GM12878 (cell line): ENCODE data around the gene C22orf31. TPM values are rescaled to one million over a fixed set of nuclear protein-coding genes. Genes with fewer than 3 reads are reported as not detected.

Experiments
- ATAC-seq: fragments of 200-7000 bp; cut with Tn5 transposase; 3 replicates; pipeline ENCODE4 v1.9.1; 2020; ENCODE audit warnings: mild to moderate bottlenecking, moderate library complexity
- BruUV-seq: library from RNA; stranded (reverse); fragments of 400-500 nt; replicated peaks from 2 replicates; lab custom pipeline; 2021; lab: Mats Ljungman, UMichigan
- CTCF ChIA-PET: fragments of 300-600 bp; sonication (Branson Sonifier 250); formaldehyde crosslinking; extraction: SDS; loops from one replicate; lab custom pipeline; 2021; ENCODE audit warnings: inconsistent platforms; lab: Yijun Ruan, JAX
- POLR2A ChIA-PET: fragments of 350-600 bp; formaldehyde crosslinking; extraction: SDS; loops from one replicate; lab custom pipeline; 2021; ENCODE audit warnings: inconsistent platforms; lab: Charles Lee
- RAD21 ChIA-PET: fragments of 300-600 bp; sonication (Branson Sonifier 250); formaldehyde crosslinking; loops from one replicate; lab custom pipeline; 2023; ENCODE audit warnings: antibody characterized with exemption; ENCODE audit not compliant: unreplicated experiment; lab: Charles Lee
- SMC1A ChIA-PET: fragments of 300-600 bp; sonication (Branson Sonifier 250); formaldehyde crosslinking; loops from one replicate; lab custom pipeline; 2023; ENCODE audit not compliant: unreplicated experiment, uncharacterized antibody; lab: Charles Lee
- DNase-seq: peaks from one replicate; pipeline ENCODE4 v3.0.0-alpha.2; 2011; ENCODE audit warnings: low read depth, low spot score
- FAIRE-seq: peaks from 3 replicates; lab custom pipeline; 2011; peaks lifted over from hg19 to GRCh38; lab: Jason Lieb, UNC
- H2AFZ ChIP-seq: 2 replicates; pipeline ENCODE4 v1.6.0; 2011; ENCODE audit warnings: low read depth, low read length, control low read depth; ENCODE audit not compliant: control insufficient read depth
- H3K27ac ChIP-seq: 2 replicates; pipeline ENCODE4 v1.5.1; 2011; ENCODE audit warnings: control low read depth; ENCODE audit not compliant: control insufficient read depth, insufficient read depth
- H3K27me3 ChIP-seq, 2 experiments: replicated peaks in 1 of 2; 2 replicates each; pipeline versions ENCODE4 v1.6.0 to v1.6.1; 2011; ENCODE audit warnings: low read length in 1 of 2; ENCODE audit not compliant: control insufficient read depth in 2 of 2, insufficient read depth in 2 of 2
- H3K36me3 ChIP-seq, 2 experiments: 2 replicates each; pipeline ENCODE4 v1.5.1; 2011; ENCODE audit warnings: low read length in 1 of 2; ENCODE audit not compliant: control insufficient read depth in 2 of 2, insufficient read depth in 2 of 2
- H3K4me1 ChIP-seq: 2 replicates; pipeline ENCODE4 v1.6.1; 2011; ENCODE audit warnings: mild to moderate bottlenecking, low read length, moderate library complexity, mixed read lengths; ENCODE audit not compliant: control insufficient read depth, insufficient read depth
- H3K4me2 ChIP-seq: 2 replicates; pipeline ENCODE4 v1.6.0; 2011; ENCODE audit warnings: control low read depth; ENCODE audit not compliant: control insufficient read depth, insufficient read depth
- H3K4me3 ChIP-seq: fragments of 200-600 bp; sonication (generic); 2 replicates; pipeline ENCODE4 v1.5.1; 2016
- H3K79me2 ChIP-seq: 2 replicates; pipeline ENCODE4 v1.6.0; 2011; ENCODE audit warnings: low read length; ENCODE audit not compliant: control insufficient read depth, insufficient read depth
- H3K9ac ChIP-seq: 2 replicates; pipeline ENCODE4 v1.8.0; 2011; ENCODE audit warnings: low read length, control low read depth, mixed read lengths; ENCODE audit not compliant: control insufficient read depth, insufficient read depth
- H3K9me3 ChIP-seq: replicated peaks from 3 replicates; pipeline ENCODE4 v1.5.1; 2011; ENCODE audit warnings: mild to moderate bottlenecking, low read length; ENCODE audit not compliant: control insufficient read depth, insufficient read depth
- H4K20me1 ChIP-seq: 2 replicates; pipeline ENCODE4 v1.6.0; 2011; ENCODE audit not compliant: control insufficient read depth, insufficient read depth
- BCL11A ChIP-seq: IDR thresholded peaks from 2 replicates; pipeline ENCODE4 v1.6.1; 2011; ENCODE audit warnings: low read depth, low read length
- CEBPB ChIP-seq, 2 experiments: fragments of 150-350 bp in 1 of 2; IDR thresholded peaks; 2 replicates each; pipeline ENCODE4 v1.6.1; 2012 to 2014; ENCODE audit warnings: low read depth in 2 of 2, low read length in 2 of 2, borderline replicate concordance in 1 of 2, inconsistent platforms in 1 of 2
- DPF2 ChIP-seq: fragments of 450-650 bp; IDR thresholded peaks from 2 replicates; pipeline ENCODE4 v1.6.1; 2017; ENCODE audit warnings: mild to moderate bottlenecking
- FOXM1 ChIP-seq: IDR thresholded peaks from 2 replicates; pipeline ENCODE4 v1.6.1; 2012; ENCODE audit warnings: low read depth, mild to moderate bottlenecking, inconsistent platforms, low read length, moderate library complexity
- HDGF ChIP-seq: fragments of 450-650 bp; IDR thresholded peaks from 2 replicates; pipeline ENCODE4 v1.6.1; 2016; ENCODE audit warnings: antibody characterized with exemption
- KLF5 ChIP-seq: fragments of 450-650 bp; IDR thresholded peaks from 2 replicates; pipeline ENCODE4 v1.6.1; 2014; ENCODE audit warnings: mild to moderate bottlenecking; ENCODE audit not compliant: partially characterized antibody
- LARP7 ChIP-seq: fragments of 450-650 bp; IDR thresholded peaks from 2 replicates; pipeline ENCODE4 v1.6.1; 2017; ENCODE audit warnings: mild to moderate bottlenecking
- MLLT1 ChIP-seq: fragments of 450-650 bp; IDR thresholded peaks from 2 replicates; pipeline ENCODE4 v1.6.1; 2016; ENCODE audit warnings: mild to moderate bottlenecking
- RB1 ChIP-seq: fragments of 450-650 bp; formaldehyde crosslinking; IDR thresholded peaks from 2 replicates; pipeline ENCODE4 v1.6.1; 2017; ENCODE audit warnings: mild to moderate bottlenecking, borderline replicate concordance
- SMARCA5 ChIP-seq: fragments of 450-650 bp; IDR thresholded peaks from 2 replicates; pipeline ENCODE4 v1.6.1; 2017; ENCODE audit warnings: mild to moderate bottlenecking
- TBL1XR1 ChIP-seq: IDR thresholded peaks from 2 replicates; pipeline ENCODE4 v1.6.1; 2012; ENCODE audit warnings: low read depth, low read length, improper control_type of control experiment
- ZNF274 ChIP-seq: IDR thresholded peaks from one replicate; pipeline ENCODE4 v1.8.0; 2011; ENCODE audit not compliant: insufficient read length, insufficient read depth
- WGBS: methylation state at CpG from one replicate; pipeline ENCODE4 v1.1.6; 2016; ENCODE audit warnings: low lambda C conversion rate; ENCODE audit not compliant: insufficient replicate concordance, insufficient coverage; ENCODE audit errors: missing lambda C conversion rate; 5-methylcytosine and 5-hydroxymethylcytosine counted together
- in situ Hi-C: fragments of 300-500 bp; cut with MboI; formaldehyde crosslinking; loops from 9 replicates; pipeline ENCODE4 v1.14.3; 2018; ENCODE audit warnings: mixed read lengths
- intact Hi-C: fragments of 100-400 bp; cut with micrococcal nuclease; formaldehyde crosslinking; loops from one replicate; pipeline ENCODE4 v1.14.2; 2022; ENCODE audit not compliant: unreplicated experiment
- polyA plus RNA-seq, 11 experiments: library from polyadenylated mRNA; depleted of rRNA in 4 of 11; unstranded in 6 of 11; stranded (reverse) in 5 of 11; fragments of >200 nt; fragmentation: Nextera tagmentation in 4 of 11; fragmentation: Illumina TruSeq in 1 of 11; extraction: Ambion mirVana in 4 of 11; extraction: Trizol in 1 of 11; gene quantifications; 1 replicate in 1 of 11; 2 replicates in 10 of 11; pipeline versions ENCODE4 v1.2.1 to v1.2.3, GENCODE V29; 2011 to 2016; ENCODE audit warnings: inconsistent platforms in 2 of 11, missing spikeins in 2 of 11, low read depth in 1 of 11
- total RNA-seq, 4 experiments: library from RNA; depleted of rRNA in 3 of 4; stranded (reverse); fragments of >200 nt in 3 of 4; fragmentation: Illumina TruSeq in 1 of 4; extraction: Trizol in 1 of 4; gene quantifications; 2 replicates each; pipeline versions ENCODE4 v1.2.1 to v1.2.3, GENCODE V29; 2013 to 2021

Gene C22orf31
- total and polyA plus RNA-seq, 10 of the 15 experiments (the other 5 are each of a cell fraction or from before 2014, with no cell fraction given) = not detected

- Histone ChIP-seq H3K36me3 (no peaks in the 10 kb centered on the region; a peak in 1 of 4 replicates), H2AFZ (no peak overlapping the region), H3K4me1 (no peaks in the 10 kb centered on the region), H4K20me1 (peaks cover 3% of the 10 kb centered on the region; the same call in 1 of the 2 replicates), H3K9ac (no peak overlapping the region), H3K9me3 (no peaks in the 10 kb centered on the region), H3K27ac (no peak overlapping the region), H3K79me2 (no peaks in the 10 kb centered on the region), H3K27me3 (0 out of 4 replicates have a peak, but pooled peaks cover 0 to 6% of the 10 kb centered on the region in 2 experiments), H3K4me2 (no peak overlapping the region), H3K4me3 (no peak overlapping the region)
- DNase-seq = no peak
- no TSS peak for BruUV-seq
- intact Hi-C loops = no loop called here
- ATAC-seq = no peak
- TF ChIP-seq LARP7 = no peak
- TF ChIP-seq BCL11A = no peak
- no peak for TF ChIP-seq DPF2
- TF ChIP-seq SMARCA5 = no peak
- TF ChIP-seq HDGF = no peak
- TF ChIP-seq RB1 = no peak
- no peak for TF ChIP-seq FOXM1
- no peak for TF ChIP-seq TBL1XR1
- TF ChIP-seq ZNF274 = no peak
- TF ChIP-seq MLLT1 = no peak
- no peak for TF ChIP-seq KLF5
- no peak for TF ChIP-seq CEBPB (IDR thresholded peaks at IDR 0.05; ENCODE audit: borderline replicate concordance in 1 of 2, low read depth in 2 of 2, low read length in 2 of 2)
- ChIA-PET RAD21 (interaction anchor here (1.8 to 4.0 kb wide), 5 partner anchors 9 to 111 kb away, joined by 5 to 34 read pairs (median 19); no protein-coding TSS in a partner anchor), POLR2A (interaction anchor here (0.5 to 3.0 kb wide), 6 partner anchors 13 to 123 kb away, joined by 3 to 27 read pairs (median 4); no protein-coding TSS in a partner anchor), CTCF (interaction anchor here (1.2 to 7.4 kb wide), 10 partner anchors 10 to 173 kb away, joined by 3 to 63 read pairs (median 6); no protein-coding TSS in a partner anchor), SMC1A (interaction anchor here (0.9 to 4.7 kb wide), 10 partner anchors 9 to 176 kb away, joined by 3 to 32 read pairs (median 4); no protein-coding TSS in a partner anchor)
- in situ Hi-C loops = loop anchor here (25.0 kb wide), 1 partner anchor 992 kb away; no protein-coding TSS in a partner anchor
- no peak for FAIRE-seq
- WGBS = 53% methylated on average over 9 of the region's 9 CpGs
Observed at GRCh38 chr22:29029202-29030000, 32.2 kb downstream of the C22orf31 start.
